Lung (tissue), 12 donors: Measurements from ENCODE around the gene HMX1. TPM values are rescaled to one million over a fixed set of nuclear protein-coding genes. Genes with fewer than 3 reads are reported as not detected.

Experiments used
- ATAC-seq: fragments of 200-7000 bp; cut with Tn5 transposase; one replicate; pipeline ENCODE4 v1.9.1; 2020; ENCODE audit warnings: moderate number of reproducible peaks; ENCODE audit not compliant: insufficient read depth, low FRiP score
- DNase-seq, 3 donors: peaks; one replicate each; pipeline ENCODE4 v3.0.0-alpha.2; 2013 to 2017
- H3K27ac ChIP-seq, 2 donors: one replicate each; pipeline ENCODE4 v1.5.1; 2013; ENCODE audit warnings: mild to moderate bottlenecking in 2 of 2, moderate library complexity in 2 of 2, control low read depth in 1 of 2, inconsistent platforms in 1 of 2, low read depth in 1 of 2, low read length in 1 of 2
- H3K27me3 ChIP-seq, 3 donors: one replicate each; pipeline ENCODE4 v1.5.1; 2013; ENCODE audit warnings: low read length in 2 of 3; ENCODE audit not compliant: control insufficient read depth in 3 of 3, insufficient read depth in 3 of 3
- H3K36me3 ChIP-seq, 4 donors: one replicate each; pipeline ENCODE4 v1.5.1; 2013; ENCODE audit warnings: low read length in 4 of 4, mild to moderate bottlenecking in 1 of 4, moderate library complexity in 1 of 4; ENCODE audit not compliant: control insufficient read depth in 4 of 4, insufficient read depth in 4 of 4
- H3K4me1 ChIP-seq, 5 donors: one replicate each; pipeline ENCODE4 v1.5.1; 2013; ENCODE audit warnings: low read length in 5 of 5, mild to moderate bottlenecking in 2 of 5, moderate library complexity in 1 of 5; ENCODE audit not compliant: control insufficient read depth in 5 of 5, insufficient read depth in 5 of 5
- H3K4me3 ChIP-seq: one replicate; pipeline ENCODE4 v1.5.1; 2013; ENCODE audit warnings: mild to moderate bottlenecking, control low read depth, moderate library complexity
- H3K9ac ChIP-seq, 2 donors: one replicate each; pipeline ENCODE4 v1.5.1; 2013; ENCODE audit warnings: low read length in 2 of 2, control low read depth in 1 of 2; ENCODE audit not compliant: insufficient read depth in 1 of 2
- H3K9me3 ChIP-seq, 4 donors: one replicate each; pipeline ENCODE4 v1.5.1; 2013; ENCODE audit warnings: low read length in 3 of 4, mild to moderate bottlenecking in 1 of 4, moderate library complexity in 1 of 4; ENCODE audit not compliant: control insufficient read depth in 4 of 4, insufficient read depth in 3 of 4
- WGBS, 2 donors: extraction: QIAGEN DNeasy Blood & Tissue Kit; methylation state at CpG; one replicate each; pipeline ENCODE4 v1.1.7; 2013; 5-methylcytosine and 5-hydroxymethylcytosine counted together
- polyA plus RNA-seq, 2 donors: library from polyadenylated mRNA; stranded (reverse); fragments of 200-250 nt; gene quantifications; one replicate each; pipeline ENCODE4 v1.2.1, GENCODE V29; 2013
- total RNA-seq, 2 donors: library from RNA; depleted of rRNA in 1 of 2; stranded (reverse); fragments of >200 nt in 1 of 2; gene quantifications; one replicate each; pipeline ENCODE4 v1.2.1, GENCODE V29; 2014 to 2021
- TF ChIP-seq, protein P1 (sequence below): IDR thresholded peaks from 2 replicates; pipeline ENCODE4 v1.5.1; 2012; ENCODE audit warnings: mild to moderate bottlenecking; ENCODE audit errors: control extremely low read depth, extremely low read depth
- donor health status: control.
- donor health status: control.
- donor health status: Bipolar disorder and iron deficiency.
- donor health status: healthy.
- donor health status: DM: yes; HTN: yes; CAD: no.

HMX1 gene
- total and polyA plus RNA-seq, 4 donors, result not detected

DNA sequence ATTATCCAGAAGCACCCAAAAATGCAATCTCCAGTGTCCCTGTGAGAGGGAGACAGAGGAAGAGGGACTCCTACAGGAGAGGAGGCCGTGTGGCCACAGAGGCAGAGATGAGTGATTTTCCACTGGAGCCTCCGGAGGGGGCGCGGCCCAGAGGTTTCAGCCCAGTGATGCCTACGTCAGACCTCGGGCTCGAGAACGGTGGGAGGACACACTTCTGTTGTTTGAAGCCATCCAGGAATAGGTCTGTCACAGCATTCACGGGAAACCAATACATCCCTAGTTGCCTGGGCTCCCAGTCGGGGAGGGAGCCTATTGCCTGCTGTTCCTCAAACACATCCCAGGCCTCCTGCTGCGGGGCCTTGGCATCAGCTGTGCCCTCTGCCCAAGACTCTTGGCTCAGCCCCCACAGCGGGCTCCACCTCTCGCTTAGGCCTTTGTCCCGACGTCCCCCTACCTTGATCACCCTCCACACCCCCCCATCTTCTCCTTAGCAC, 39.2 kb upstream of the HMX1 start:
- Histone ChIP-seq H3K9me3 (no peaks in the 10 kb centered on the region), H3K9ac (no peak overlapping the region), H3K4me1 (no peaks in the 10 kb centered on the region), H3K27ac (no peak overlapping the region), H3K27me3 (peaks cover 0 to 25% (median 3%) of the 10 kb centered on the region in 3 donors), H3K4me3 (no peak overlapping the region), H3K36me3 (no peaks in the 10 kb centered on the region)
- ATAC-seq (no peak), DNase-seq (peak in 1 of 3 donors; percentile 4)
- WGBS, 2 donors, result 62 to 76% methylated on average over 15 of the region's 15 CpGs
- TF ChIP-seq, protein P1, sequence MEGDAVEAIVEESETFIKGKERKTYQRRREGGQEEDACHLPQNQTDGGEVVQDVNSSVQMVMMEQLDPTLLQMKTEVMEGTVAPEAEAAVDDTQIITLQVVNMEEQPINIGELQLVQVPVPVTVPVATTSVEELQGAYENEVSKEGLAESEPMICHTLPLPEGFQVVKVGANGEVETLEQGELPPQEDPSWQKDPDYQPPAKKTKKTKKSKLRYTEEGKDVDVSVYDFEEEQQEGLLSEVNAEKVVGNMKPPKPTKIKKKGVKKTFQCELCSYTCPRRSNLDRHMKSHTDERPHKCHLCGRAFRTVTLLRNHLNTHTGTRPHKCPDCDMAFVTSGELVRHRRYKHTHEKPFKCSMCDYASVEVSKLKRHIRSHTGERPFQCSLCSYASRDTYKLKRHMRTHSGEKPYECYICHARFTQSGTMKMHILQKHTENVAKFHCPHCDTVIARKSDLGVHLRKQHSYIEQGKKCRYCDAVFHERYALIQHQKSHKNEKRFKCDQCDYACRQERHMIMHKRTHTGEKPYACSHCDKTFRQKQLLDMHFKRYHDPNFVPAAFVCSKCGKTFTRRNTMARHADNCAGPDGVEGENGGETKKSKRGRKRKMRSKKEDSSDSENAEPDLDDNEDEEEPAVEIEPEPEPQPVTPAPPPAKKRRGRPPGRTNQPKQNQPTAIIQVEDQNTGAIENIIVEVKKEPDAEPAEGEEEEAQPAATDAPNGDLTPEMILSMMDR, result no peak

DNA sequence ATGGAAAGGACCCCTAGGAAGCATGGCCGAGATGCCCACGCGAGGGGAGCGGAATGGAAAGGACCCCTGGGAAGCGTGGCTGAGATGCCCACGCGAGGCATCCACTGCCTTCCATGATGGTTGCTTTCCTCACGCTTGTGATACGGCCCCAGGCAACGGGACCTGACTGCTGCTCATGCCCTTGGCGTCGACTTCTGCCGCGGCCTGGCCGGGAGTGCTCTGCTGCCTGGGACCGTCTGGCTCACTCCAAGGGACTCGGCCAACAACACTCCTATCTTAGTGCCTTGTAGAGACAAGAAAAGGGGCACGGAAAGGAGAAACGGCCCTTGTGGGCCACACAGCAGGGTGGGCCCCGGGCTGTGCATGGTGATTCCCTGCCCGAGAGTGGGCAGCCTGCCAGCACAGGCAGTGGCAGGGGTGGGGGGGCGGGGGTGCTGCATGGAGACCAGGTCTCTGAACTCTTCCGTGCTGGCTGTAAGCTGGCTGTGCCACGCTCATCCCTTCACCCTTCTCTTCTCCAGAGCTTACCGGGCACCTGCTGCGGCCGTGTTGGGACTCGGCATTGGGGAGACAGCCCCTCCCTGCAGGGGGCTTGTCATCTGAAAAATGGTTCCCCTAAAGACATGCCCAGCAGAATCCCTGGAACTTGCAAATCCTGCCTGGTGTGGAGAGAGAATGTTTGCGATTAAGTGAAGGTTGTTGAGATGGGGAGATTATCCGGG, 38.6 kb upstream of the HMX1 start:
- no peaks in the 10 kb centered on the region for H3K36me3 ChIP-seq
- H3K4me1 ChIP-seq, result no peaks in the 10 kb centered on the region
- no peaks in the 10 kb centered on the region for H3K9me3 ChIP-seq
- peaks cover 0 to 25% (median 3%) of the 10 kb centered on the region in 3 donors for H3K27me3 ChIP-seq
- TF ChIP-seq, protein P1, result no peak
- no peak overlapping the region for H3K9ac ChIP-seq
- DNase-seq, result peak in 1 of 3 donors; percentile 4
- 77 to 85% methylated on average over 29 to 30 of the region's 30 CpGs for WGBS, 2 donors
- ATAC-seq, result no peak
- H3K27ac ChIP-seq, result no peak overlapping the region
- no peak overlapping the region for H3K4me3 ChIP-seq

DNA sequence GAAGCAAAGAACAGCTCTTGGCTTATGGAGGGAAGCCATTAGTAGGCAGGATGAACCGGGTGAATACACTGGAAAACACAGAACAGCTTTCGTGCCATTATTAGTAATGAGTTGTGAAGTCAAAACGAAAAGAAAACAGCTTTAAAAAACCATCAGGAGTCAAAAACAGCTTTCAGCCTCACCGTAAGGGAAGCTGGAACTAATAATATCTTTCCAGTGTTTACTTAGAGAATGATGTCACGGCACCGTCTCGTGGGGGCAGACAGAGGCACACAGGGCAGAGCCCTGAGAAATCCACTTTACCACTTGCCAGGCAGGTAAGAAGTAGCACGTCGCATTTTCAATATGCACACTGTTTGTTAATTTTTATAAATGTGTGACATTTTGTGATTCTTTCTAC, 37.9 kb upstream of the HMX1 start:
- Histone ChIP-seq H3K4me3 (no peak overlapping the region), H3K27ac (no peak overlapping the region), H3K9me3 (no peaks in the 10 kb centered on the region), H3K4me1 (no peaks in the 10 kb centered on the region), H3K9ac (no peak overlapping the region), H3K36me3 (no peaks in the 10 kb centered on the region), H3K27me3 (peaks cover 0 to 25% (median 3%) of the 10 kb centered on the region in 3 donors)
- TF ChIP-seq, protein P1, result no peak
- no peak for ATAC-seq
- 33 to 39% methylated on average over 9 of the region's 9 CpGs for WGBS, 2 donors
- peak in 1 of 3 donors; percentile 11 for DNase-seq
